HK-2 (cell line): ENCODE results near the gene NARS2.
"Not testable (repeated sequence)": the region's sequence is repeated elsewhere in the genome, so short reads cannot be mapped to it uniquely, and the experiment has no call there.

Source experiments
- DNase-seq: peaks from one replicate; pipeline ENCODE4 v3.0.0-alpha.2; 2018; ENCODE audit not compliant: unreplicated experiment

NARS2 gene

GRCh38 chr11:78476066-78476465 is 98.6 kb downstream of the NARS2 start:
- DNase-seq: no peak

GRCh38 chr11:78474451-78474850 is 100.2 kb downstream of the NARS2 start:
- no peak for DNase-seq

- no peak for DNase-seq
These were observed 101.8 kb downstream of the NARS2 start for GRCh38 chr11:78472905-78473304.

- DNase-seq: no peak
These were observed 102.3 kb downstream of the NARS2 start for GRCh38 chr11:78472382-78472781.

GRCh38 chr11:78470861-78471442 is 103.7 kb downstream of the NARS2 start:
- no peak for DNase-seq

GRCh38 chr11:78469896-78470295 is 104.8 kb downstream of the NARS2 start:
- DNase-seq: no peak

GRCh38 chr11:78467931-78468330 is 106.7 kb downstream of the NARS2 start:
- DNase-seq: no peak

GRCh38 chr11:78467370-78467769 is 107.3 kb downstream of the NARS2 start:
- DNase-seq: no peak

GRCh38 chr11:78465169-78465942 is 109.3 kb downstream of the NARS2 start:
- no peak for DNase-seq

GRCh38 chr11:78464787-78465168 is 109.9 kb downstream of the NARS2 start:
- not testable (repeated sequence) for DNase-seq

- DNase-seq: no peak
These were observed 114.2 kb downstream of the NARS2 start for GRCh38 chr11:78460471-78460870.

GRCh38 chr11:78459738-78460137 is 114.9 kb downstream of the NARS2 start:
- DNase-seq: no peak

GRCh38 chr11:78457448-78457847 is 117.2 kb downstream of the NARS2 start:
- no peak for DNase-seq

GRCh38 chr11:78453140-78453935 is 121.3 kb downstream of the NARS2 start:
- no peak for DNase-seq

GRCh38 chr11:78451371-78452150 is 123.1 kb downstream of the NARS2 start:
- no peak for DNase-seq

- no peak for DNase-seq
These were observed 123.8 kb downstream of the NARS2 start for GRCh38 chr11:78450866-78451265.

GRCh38 chr11:78449866-78450265 is 124.8 kb downstream of the NARS2 start:
- DNase-seq: no peak

- DNase-seq: no peak
These were observed 128.5 kb downstream of the NARS2 start for GRCh38 chr11:78446210-78446609.

GRCh38 chr11:78444726-78445125 is 129.9 kb downstream of the NARS2 start:
- no peak for DNase-seq

- DNase-seq: no peak
These were observed 132.7 kb downstream of the NARS2 start for GRCh38 chr11:78441956-78442355.

- DNase-seq: no peak
These were observed 136.2 kb downstream of the NARS2 start for GRCh38 chr11:78438298-78438975.
